Activated naive CD4-positive, alpha-beta T cell treated with anti-CD3 and anti-CD28 coated beads, Interleukin-2, amount 50 U/mL, for 24 hours (primary cell): Measurements from ENCODE around the gene CLCN6.

Experiments used
- H3K27ac Mint-ChIP-seq: one replicate; pipeline ENCODE4 v1.8.0; 2021; ENCODE audit warnings: mild to moderate bottlenecking, mixed read lengths
- H3K27me3 Mint-ChIP-seq: one replicate; pipeline ENCODE4 v1.8.0; 2021; ENCODE audit warnings: mixed read lengths
- H3K36me3 Mint-ChIP-seq: one replicate; pipeline ENCODE4 v1.8.0; 2021; ENCODE audit warnings: mixed read lengths
- H3K4me1 Mint-ChIP-seq: one replicate; pipeline ENCODE4 v1.8.0; 2021; ENCODE audit warnings: mixed read lengths
- H3K4me3 Mint-ChIP-seq: one replicate; pipeline ENCODE4 v1.8.0; 2021; ENCODE audit warnings: mild to moderate bottlenecking, mixed read lengths
- H3K9me3 Mint-ChIP-seq: one replicate; pipeline ENCODE4 v1.8.0; 2021; ENCODE audit warnings: mixed read lengths

Gene CLCN6

DNA sequence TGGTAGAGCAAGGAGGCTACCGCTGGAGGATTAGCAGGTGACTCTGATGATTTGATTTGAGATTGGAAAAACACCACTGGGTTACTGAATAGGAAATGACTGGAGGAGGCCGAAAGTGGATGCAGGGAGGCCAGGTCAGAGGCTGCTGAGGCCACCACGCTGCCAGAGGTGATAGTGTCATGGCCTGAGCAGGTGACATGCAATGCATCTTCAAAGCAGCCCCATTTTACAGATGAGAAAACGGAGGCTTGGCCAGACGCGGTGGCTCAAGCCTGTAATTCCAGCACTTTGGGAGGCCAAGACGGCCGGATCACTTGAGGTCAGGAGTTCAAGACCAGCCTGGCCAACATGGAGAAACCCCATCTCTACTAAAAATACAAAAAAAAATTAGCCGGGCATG, 31.2 kb upstream of the CLCN6 start:
- Mint-ChIP-seq H3K27ac (no peak overlapping the region), H3K4me1 (no peaks in the 10 kb centered on the region), H3K4me3 (no peak overlapping the region), H3K36me3 (no peaks in the 10 kb centered on the region), H3K27me3 (no peaks in the 10 kb centered on the region), H3K9me3 (no peaks in the 10 kb centered on the region)

DNA sequence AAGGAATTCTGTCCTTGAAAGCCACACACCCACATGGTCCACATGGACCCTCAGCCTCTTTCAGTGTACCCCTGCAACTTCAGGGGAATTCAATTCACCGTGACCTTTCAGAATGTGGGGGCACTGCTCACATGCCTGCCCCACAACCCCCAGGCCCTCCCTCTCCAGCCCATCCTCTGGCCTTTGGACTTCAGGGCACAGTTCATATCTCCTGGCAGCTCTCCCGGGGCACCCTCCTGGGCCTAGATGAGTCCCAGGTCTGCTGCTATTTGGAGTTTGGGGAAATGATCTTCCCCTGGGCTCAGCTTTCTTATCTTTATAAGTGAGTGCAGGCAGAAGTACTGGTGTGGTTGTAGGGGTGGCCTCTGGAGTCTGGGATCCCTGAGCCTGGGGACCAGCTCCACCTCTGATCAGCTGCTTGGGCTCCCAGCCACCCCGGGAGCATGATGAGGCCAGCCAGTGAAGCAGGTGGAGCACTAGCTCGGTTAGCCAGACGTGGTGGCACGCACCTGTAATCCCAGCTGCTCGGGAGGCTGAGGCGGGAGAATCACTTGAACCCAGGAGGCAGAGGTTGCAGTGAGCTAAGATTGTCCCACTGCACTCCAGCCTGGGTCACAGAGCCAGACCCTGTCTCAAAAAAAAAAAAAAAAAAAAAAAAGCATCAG, 28.2 kb upstream of the CLCN6 start:
- H3K4me3 Mint-ChIP-seq: no peak overlapping the region
- no peaks in the 10 kb centered on the region for H3K4me1 Mint-ChIP-seq
- H3K27ac Mint-ChIP-seq: no peak overlapping the region
- H3K36me3 Mint-ChIP-seq: no peaks in the 10 kb centered on the region
- H3K27me3 Mint-ChIP-seq: no peaks in the 10 kb centered on the region
- H3K9me3 Mint-ChIP-seq: no peaks in the 10 kb centered on the region

DNA sequence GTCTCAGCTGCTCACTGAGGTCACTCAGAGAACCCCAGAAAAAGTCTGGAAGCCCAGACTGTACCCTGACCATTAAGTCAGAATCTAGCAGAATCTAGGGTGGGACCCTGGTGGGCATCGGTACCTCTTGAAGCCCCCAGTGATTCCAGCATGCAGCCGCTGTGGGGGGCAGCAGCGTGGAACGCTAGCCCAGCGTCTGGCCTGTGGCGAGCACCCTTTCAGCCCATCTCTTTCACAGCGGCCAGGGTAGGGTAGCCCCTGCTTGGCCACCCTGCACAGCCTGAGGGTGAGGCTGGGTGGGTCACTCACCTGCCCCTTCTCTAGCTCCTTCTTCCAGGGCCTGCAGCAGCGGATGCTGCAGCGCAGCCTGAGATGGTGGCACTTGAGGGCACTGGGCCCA, 27.7 kb upstream of the CLCN6 start:
- Mint-ChIP-seq H3K4me3 (no peak overlapping the region), H3K4me1 (no peaks in the 10 kb centered on the region), H3K27ac (no peak overlapping the region), H3K9me3 (no peaks in the 10 kb centered on the region), H3K27me3 (no peaks in the 10 kb centered on the region), H3K36me3 (no peaks in the 10 kb centered on the region)

DNA sequence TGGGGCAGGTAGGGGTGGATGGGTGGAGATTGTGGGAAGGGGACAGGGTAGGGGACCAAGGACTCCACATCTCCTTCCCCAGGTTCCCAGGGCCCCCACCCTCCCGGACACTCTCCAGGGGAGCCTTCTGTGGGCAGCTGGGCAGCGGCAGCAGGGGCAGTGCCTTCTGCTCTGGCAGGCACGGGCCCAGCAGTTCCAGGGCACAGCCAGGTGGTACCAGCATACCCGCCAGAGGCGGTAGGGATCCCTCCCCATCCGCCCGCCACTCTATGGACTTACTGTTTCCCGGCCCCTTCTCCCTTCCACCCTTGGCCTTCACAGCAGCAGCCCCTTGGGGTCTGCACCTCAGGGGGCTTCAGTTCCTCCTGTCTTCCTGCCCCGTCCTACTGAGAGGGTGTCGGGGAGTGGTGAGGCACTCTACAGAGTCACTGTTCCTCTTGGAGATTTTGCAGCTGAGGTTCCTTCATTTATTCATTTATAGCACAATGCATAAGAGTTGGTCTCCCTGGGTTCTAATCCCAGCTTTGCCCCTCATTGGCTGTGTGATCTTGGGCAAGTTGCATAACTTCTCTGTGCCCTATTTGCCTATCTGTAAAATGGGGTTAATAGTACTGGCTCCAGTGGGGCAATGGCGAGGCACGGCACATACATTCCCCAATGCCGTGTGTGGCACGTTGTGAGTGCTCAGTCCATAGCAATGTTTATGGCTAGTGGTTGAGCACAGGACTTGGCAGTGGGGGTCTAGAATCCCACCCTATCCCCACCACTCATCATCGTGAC, 27.0 kb upstream of the CLCN6 start:
- Mint-ChIP-seq H3K27ac (no peak overlapping the region), H3K27me3 (no peaks in the 10 kb centered on the region), H3K4me3 (no peak overlapping the region), H3K36me3 (no peaks in the 10 kb centered on the region), H3K4me1 (no peaks in the 10 kb centered on the region), H3K9me3 (no peaks in the 10 kb centered on the region)

DNA sequence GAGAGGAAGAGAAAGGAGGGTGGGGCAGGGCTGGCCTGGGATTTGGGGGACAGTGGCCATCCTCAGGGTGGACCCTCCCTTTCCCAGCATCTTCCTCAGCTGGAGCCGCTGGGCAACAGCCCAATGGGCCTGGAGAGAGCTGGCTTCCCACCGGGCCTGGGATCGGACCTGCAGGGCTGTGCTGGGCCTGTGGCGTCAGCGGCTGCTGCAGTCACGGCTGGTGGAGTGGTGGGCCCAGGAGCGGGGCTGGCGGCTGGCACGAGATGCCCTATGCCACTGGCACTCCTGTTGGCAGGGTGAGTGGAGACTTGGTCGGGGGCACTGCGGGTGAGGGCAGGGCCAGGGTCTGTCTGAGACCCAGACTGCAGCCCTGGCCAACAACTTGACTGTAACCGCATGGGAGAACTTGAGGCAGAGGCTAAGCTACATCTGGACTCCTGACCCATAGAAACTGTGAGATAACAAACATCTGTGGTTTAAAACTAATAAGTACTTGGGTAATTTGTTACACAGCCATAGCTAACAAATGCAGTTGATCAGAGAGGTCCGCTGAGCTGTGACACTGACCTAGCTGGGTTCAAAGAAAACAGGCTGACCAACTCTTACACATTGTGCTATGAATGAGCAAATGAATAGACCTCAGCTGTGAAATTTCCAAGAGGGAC, 26.1 kb upstream of the CLCN6 start:
- H3K27ac Mint-ChIP-seq: no peak overlapping the region
- H3K27me3 Mint-ChIP-seq: no peaks in the 10 kb centered on the region
- no peaks in the 10 kb centered on the region for H3K9me3 Mint-ChIP-seq
- H3K4me1 Mint-ChIP-seq: no peaks in the 10 kb centered on the region
- H3K4me3 Mint-ChIP-seq: no peak overlapping the region
- H3K36me3 Mint-ChIP-seq: no peaks in the 10 kb centered on the region

GRCh38 chr1:11780380-11781147, 25.4 kb upstream of the CLCN6 start:
- H3K9me3 Mint-ChIP-seq: no peaks in the 10 kb centered on the region
- H3K4me1 Mint-ChIP-seq: peaks cover 3% of the 10 kb centered on the region
- H3K4me3 Mint-ChIP-seq: no peak overlapping the region
- H3K36me3 Mint-ChIP-seq: no peaks in the 10 kb centered on the region
- H3K27ac Mint-ChIP-seq: no peak overlapping the region
- no peaks in the 10 kb centered on the region for H3K27me3 Mint-ChIP-seq

GRCh38 chr1:11781297-11781696, 24.7 kb upstream of the CLCN6 start:
- Mint-ChIP-seq H3K4me1 (peaks cover 3% of the 10 kb centered on the region), H3K9me3 (no peaks in the 10 kb centered on the region), H3K36me3 (no peaks in the 10 kb centered on the region), H3K27me3 (no peaks in the 10 kb centered on the region), H3K4me3 (no peak overlapping the region), H3K27ac (no peak overlapping the region)

DNA sequence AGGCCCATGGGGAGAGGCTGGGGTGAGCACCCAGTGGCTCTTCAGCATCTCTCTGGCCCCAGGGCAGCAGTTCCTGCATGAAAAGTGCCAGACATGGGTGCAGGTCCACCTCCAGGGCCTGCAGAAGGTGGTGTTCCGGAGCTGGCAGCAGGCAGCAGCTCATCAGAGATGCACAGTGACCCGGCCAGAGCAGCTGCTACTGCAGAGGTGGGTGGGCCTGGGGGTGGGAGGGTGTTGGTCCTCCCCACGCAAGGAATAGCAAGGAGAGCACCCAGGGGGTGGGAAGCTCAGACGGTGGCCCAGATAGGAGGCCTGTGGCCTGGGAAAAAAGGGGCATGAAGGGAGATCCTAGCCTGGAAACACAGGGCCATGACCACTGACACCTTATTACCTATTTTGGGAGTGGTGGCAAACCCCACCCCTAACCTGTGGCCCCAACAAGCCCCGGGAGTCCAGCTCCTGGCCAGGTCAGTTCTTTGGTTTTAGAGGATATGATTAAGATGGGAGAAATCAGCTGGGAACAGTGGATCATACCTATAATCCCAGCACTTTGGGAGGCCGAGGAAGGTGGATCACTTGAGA, 23.8 kb upstream of the CLCN6 start:
- Mint-ChIP-seq H3K4me3 (no peak overlapping the region), H3K4me1 (peaks cover 3% of the 10 kb centered on the region), H3K27me3 (no peaks in the 10 kb centered on the region), H3K9me3 (no peaks in the 10 kb centered on the region), H3K36me3 (no peaks in the 10 kb centered on the region), H3K27ac (no peak overlapping the region)

GRCh38 chr1:11783556-11783955, 22.4 kb upstream of the CLCN6 start:
- H3K27ac Mint-ChIP-seq: no peak overlapping the region
- no peaks in the 10 kb centered on the region for H3K27me3 Mint-ChIP-seq
- no peaks in the 10 kb centered on the region for H3K36me3 Mint-ChIP-seq
- peaks cover 3% of the 10 kb centered on the region for H3K4me1 Mint-ChIP-seq
- H3K9me3 Mint-ChIP-seq: no peaks in the 10 kb centered on the region
- H3K4me3 Mint-ChIP-seq: no peak overlapping the region

- no peaks in the 10 kb centered on the region for H3K9me3 Mint-ChIP-seq
- no peaks in the 10 kb centered on the region for H3K36me3 Mint-ChIP-seq
- no peaks in the 10 kb centered on the region for H3K27me3 Mint-ChIP-seq
- no peak overlapping the region for H3K4me3 Mint-ChIP-seq
- no peak overlapping the region for H3K27ac Mint-ChIP-seq
- H3K4me1 Mint-ChIP-seq: peaks cover 3% of the 10 kb centered on the region
Observed at GRCh38 chr1:11784256-11784992, 21.6 kb upstream of the CLCN6 start.

GRCh38 chr1:11784993-11785769, 20.8 kb upstream of the CLCN6 start:
- H3K4me3 Mint-ChIP-seq: peak overlapping the region; percentile 42

GRCh38 chr1:11786168-11786567, 19.8 kb upstream of the CLCN6 start:
- H3K4me3 Mint-ChIP-seq: no peak overlapping the region
- peaks cover 3% of the 10 kb centered on the region for H3K4me1 Mint-ChIP-seq
- H3K9me3 Mint-ChIP-seq: no peaks in the 10 kb centered on the region
- H3K27me3 Mint-ChIP-seq: no peaks in the 10 kb centered on the region
- H3K27ac Mint-ChIP-seq: no peak overlapping the region
- no peaks in the 10 kb centered on the region for H3K36me3 Mint-ChIP-seq

More at GRCh38 chr1:11784993-11785769, 20.8 kb upstream of the CLCN6 start:
- H3K9me3 Mint-ChIP-seq: no peaks in the 10 kb centered on the region
- H3K27ac Mint-ChIP-seq: no peak overlapping the region
- H3K27me3 Mint-ChIP-seq: no peaks in the 10 kb centered on the region
- peaks cover 3% of the 10 kb centered on the region for H3K4me1 Mint-ChIP-seq
- H3K36me3 Mint-ChIP-seq: no peaks in the 10 kb centered on the region

GRCh38 chr1:11787251-11787803, 18.7 kb upstream of the CLCN6 start:
- Mint-ChIP-seq H3K36me3 (peaks cover 5% of the 10 kb centered on the region), H3K27ac (no peak overlapping the region), H3K4me3 (no peak overlapping the region), H3K27me3 (no peaks in the 10 kb centered on the region), H3K4me1 (peaks cover 3% of the 10 kb centered on the region), H3K9me3 (no peaks in the 10 kb centered on the region)
